GM23338 (cell line): ENCODE data around the gene DUSP1. TPM values are rescaled to one million over a fixed set of nuclear protein-coding genes. Genes with fewer than 3 reads are reported as not detected.
"Not testable (repeated sequence)": the region's sequence is repeated elsewhere in the genome, so short reads cannot be mapped to it uniquely, and the experiment has no call there.

Experiments used
- ATAC-seq: fragments of 200-7000 bp; cut with Tn5 transposase; 3 replicates; pipeline ENCODE4 v1.9.1; 2020
- DNase-seq: peaks from one replicate; pipeline ENCODE4 v3.0.0-alpha.2; 2015; ENCODE audit warnings: low spot score
- H2AFZ ChIP-seq: fragments of 200-600 bp; sonication (generic); 2 replicates; pipeline ENCODE4 v1.8.0; 2016; ENCODE audit warnings: antibody characterized with exemption, mild to moderate bottlenecking, moderate library complexity
- H3F3A ChIP-seq: fragments of 200-600 bp; sonication (generic); replicated peaks from 2 replicates; pipeline ENCODE4 v1.8.0; 2017; ENCODE audit warnings: antibody characterized with exemption, mixed run types, low read depth
- H3K27ac ChIP-seq: fragments of 200-600 bp; sonication (generic); 2 replicates; pipeline ENCODE4 v1.6.1; 2016; ENCODE audit warnings: low read depth
- H3K27me3 ChIP-seq: fragments of 200-600 bp; sonication (generic); 2 replicates; pipeline ENCODE4 v1.8.0; 2016; ENCODE audit warnings: mild to moderate bottlenecking, mixed run types, moderate library complexity; ENCODE audit not compliant: insufficient read depth
- H3K36me3 ChIP-seq: fragments of 200-600 bp; sonication (generic); 2 replicates; pipeline ENCODE4 v1.8.0; 2016; ENCODE audit warnings: mild to moderate bottlenecking; ENCODE audit not compliant: insufficient read depth
- H3K4me1 ChIP-seq: fragments of 200-600 bp; sonication (generic); 2 replicates; pipeline ENCODE4 v1.8.0; 2016; ENCODE audit warnings: mild to moderate bottlenecking, moderate library complexity; ENCODE audit not compliant: insufficient read depth
- H3K4me2 ChIP-seq: fragments of 200-600 bp; sonication (generic); 2 replicates; pipeline ENCODE4 v1.7.1; 2017; ENCODE audit warnings: mixed run types
- H3K4me3 ChIP-seq: fragments of 200-600 bp; sonication (generic); 2 replicates; pipeline ENCODE4 v1.6.1; 2016; ENCODE audit warnings: mixed run types
- H3K79me2 ChIP-seq: fragments of 200-600 bp; sonication (generic); replicated peaks from 2 replicates; pipeline ENCODE4 v1.8.0; 2017; ENCODE audit warnings: mild to moderate bottlenecking; ENCODE audit not compliant: insufficient read depth
- H3K9me2 ChIP-seq: fragments of 200-600 bp; sonication (generic); 2 replicates; pipeline ENCODE4 v1.8.0; 2017; ENCODE audit not compliant: insufficient read depth
- H4K20me1 ChIP-seq: fragments of 200-600 bp; sonication (generic); replicated peaks from 2 replicates; pipeline ENCODE4 v1.8.0; 2017; ENCODE audit warnings: mild to moderate bottlenecking; ENCODE audit not compliant: insufficient read depth
- H3K27ac Mint-ChIP-seq: 2 replicates; pipeline ENCODE4 v1.8.0; 2020; ENCODE audit warnings: inconsistent platforms, mild to moderate bottlenecking, moderate library complexity, mixed read lengths
- H3K27me3 Mint-ChIP-seq: 3 replicates; pipeline ENCODE4 v1.8.0; 2022; ENCODE audit warnings: low read depth, mild to moderate bottlenecking, moderate library complexity, mixed read lengths, inconsistent platforms; ENCODE audit not compliant: insufficient read depth, poor library complexity
- H3K36me3 Mint-ChIP-seq: 3 replicates; pipeline ENCODE4 v1.8.0; 2021; ENCODE audit warnings: low read depth, mild to moderate bottlenecking, inconsistent platforms, moderate library complexity, mixed read lengths
- H3K4me1 Mint-ChIP-seq: 3 replicates; pipeline ENCODE4 v1.8.0; 2020; ENCODE audit warnings: mild to moderate bottlenecking, inconsistent platforms, mixed read lengths
- H3K4me3 Mint-ChIP-seq: 3 replicates; pipeline ENCODE4 v1.8.0; 2021; ENCODE audit warnings: moderate library complexity, mild to moderate bottlenecking, inconsistent platforms, mixed read lengths
- H3K9me3 Mint-ChIP-seq: 3 replicates; pipeline ENCODE4 v1.8.0; 2020; ENCODE audit warnings: moderate library complexity, mild to moderate bottlenecking, inconsistent platforms, mixed read lengths
- CREB1 ChIP-seq: fragments of 250-450 bp; sonication (Bioruptor Pico); IDR thresholded peaks from 2 replicates; pipeline ENCODE4 v1.5.0; 2020; ENCODE audit warnings: low read depth, mild to moderate bottlenecking, moderate library complexity
- ETS1 ChIP-seq: IDR thresholded peaks from 2 replicates; pipeline ENCODE4 v1.6.1; 2016; ENCODE audit warnings: antibody characterized with exemption
- EZH2 ChIP-seq: fragments of 200-600 bp; sonication (generic); IDR thresholded peaks from one replicate; pipeline ENCODE4 v1.8.0; 2017; ENCODE audit warnings: antibody characterized with exemption, mild to moderate bottlenecking, low read depth; ENCODE audit not compliant: unreplicated experiment
- EZH2phosphoT487 ChIP-seq: fragments of 200-600 bp; sonication (generic); IDR thresholded peaks from one replicate; pipeline ENCODE4 v1.8.1; 2018; ENCODE audit warnings: antibody characterized with exemption; ENCODE audit not compliant: unreplicated experiment
- JUNB ChIP-seq: IDR thresholded peaks from one replicate; pipeline ENCODE4 v1.6.1; 2016; ENCODE audit warnings: antibody characterized with exemption; ENCODE audit not compliant: unreplicated experiment
- NANOG ChIP-seq: IDR thresholded peaks from 2 replicates; pipeline ENCODE4 v1.6.1; 2016; ENCODE audit warnings: antibody characterized with exemption, borderline replicate concordance
- POLR2AphosphoS5 ChIP-seq: IDR thresholded peaks from 2 replicates; pipeline ENCODE4 v1.6.1; 2016; ENCODE audit warnings: antibody characterized with exemption, low read depth
- REST ChIP-seq: IDR thresholded peaks from one replicate; pipeline ENCODE4 v1.6.1; 2018; ENCODE audit warnings: antibody characterized with exemption; ENCODE audit not compliant: unreplicated experiment
- STAT1 ChIP-seq: IDR thresholded peaks from one replicate; pipeline ENCODE4 v1.6.1; 2016; ENCODE audit warnings: antibody characterized with exemption; ENCODE audit not compliant: unreplicated experiment
- ZNF462 ChIP-seq: fragments of 250-450 bp; sonication (Bioruptor Pico); IDR thresholded peaks from 2 replicates; pipeline ENCODE4 v1.5.0; 2020; ENCODE audit warnings: mild to moderate bottlenecking, moderate library complexity
- polyA plus RNA-seq: library from polyadenylated mRNA; unstranded; fragments of >200 nt; fragmentation: Nextera tagmentation; extraction: Ambion mirVana; gene quantifications from 2 replicates; pipeline ENCODE4 v1.2.1, GENCODE V29; 2016
- total RNA-seq: library from RNA; depleted of rRNA; stranded (reverse); fragments of >200 nt; shearing (Covaris generic); gene quantifications from 2 replicates; pipeline ENCODE4 v1.2.3, GENCODE V29; 2014

Gene DUSP1
- total and polyA plus RNA-seq, 2 experiments from 2014 or later: 9.7 to 17.2 TPM

- Histone ChIP-seq H3F3A (no peaks in the 10 kb centered on the region), H3K9me2 (no peaks in the 10 kb centered on the region), H3K4me2 (no peak overlapping the region), H3K79me2 (no peaks in the 10 kb centered on the region), H3K4me1 (peaks cover 6% of the 10 kb centered on the region; the same call in 1 of the 2 replicates), H3K27me3 (no peaks in the 10 kb centered on the region), H3K36me3 (no peaks in the 10 kb centered on the region), H3K27ac (no peak overlapping the region), H2AFZ (peak overlapping the region; percentile 87), H3K4me3 (no peak overlapping the region), H4K20me1 (no peaks in the 10 kb centered on the region)
- Mint-ChIP-seq H3K4me1 (peaks cover 8% of the 10 kb centered on the region; the same call in 2 of the 3 replicates), H3K4me3 (no peak overlapping the region), H3K36me3 (no peaks in the 10 kb centered on the region), H3K9me3 (no peaks in the 10 kb centered on the region), H3K27ac (no peak overlapping the region), H3K27me3 (peaks cover 9% of the 10 kb centered on the region)
- no peak for DNase-seq
- peak; percentile 68 for ATAC-seq
- TF ChIP-seq NANOG: no peak
- TF ChIP-seq CREB1 (CRISPR knock-in tag): no peak
- no peak for TF ChIP-seq EZH2phosphoT487
- TF ChIP-seq ZNF462: no peak
- no peak for TF ChIP-seq JUNB
- no peak for TF ChIP-seq ETS1
- no peak for TF ChIP-seq STAT1
- TF ChIP-seq EZH2: no peak
- TF ChIP-seq POLR2AphosphoS5: no peak
- TF ChIP-seq REST: no peak
Measured at GRCh38 chr5:172788771-172789686, 18.0 kb upstream of the DUSP1 start.

- H3K9me2 ChIP-seq, H3K79me2 ChIP-seq, H3K36me3 ChIP-seq, H3K27me3 ChIP-seq, DNase-seq, H3F3A ChIP-seq, H3K4me1 ChIP-seq, H4K20me1 ChIP-seq, H2AFZ ChIP-seq, H3K27ac ChIP-seq, H3K27ac Mint-ChIP-seq, H3K27me3 Mint-ChIP-seq, H3K4me3 Mint-ChIP-seq, H3K9me3 Mint-ChIP-seq, H3K4me3 ChIP-seq, H3K4me1 Mint-ChIP-seq, H3K36me3 Mint-ChIP-seq, ATAC-seq, H3K4me2 ChIP-seq: not testable (repeated sequence)
Measured at GRCh38 chr5:172787538-172787937, 16.5 kb upstream of the DUSP1 start.
